ENCODE measurements around the gene COL17A1.

COL17A1 gene

DNA sequence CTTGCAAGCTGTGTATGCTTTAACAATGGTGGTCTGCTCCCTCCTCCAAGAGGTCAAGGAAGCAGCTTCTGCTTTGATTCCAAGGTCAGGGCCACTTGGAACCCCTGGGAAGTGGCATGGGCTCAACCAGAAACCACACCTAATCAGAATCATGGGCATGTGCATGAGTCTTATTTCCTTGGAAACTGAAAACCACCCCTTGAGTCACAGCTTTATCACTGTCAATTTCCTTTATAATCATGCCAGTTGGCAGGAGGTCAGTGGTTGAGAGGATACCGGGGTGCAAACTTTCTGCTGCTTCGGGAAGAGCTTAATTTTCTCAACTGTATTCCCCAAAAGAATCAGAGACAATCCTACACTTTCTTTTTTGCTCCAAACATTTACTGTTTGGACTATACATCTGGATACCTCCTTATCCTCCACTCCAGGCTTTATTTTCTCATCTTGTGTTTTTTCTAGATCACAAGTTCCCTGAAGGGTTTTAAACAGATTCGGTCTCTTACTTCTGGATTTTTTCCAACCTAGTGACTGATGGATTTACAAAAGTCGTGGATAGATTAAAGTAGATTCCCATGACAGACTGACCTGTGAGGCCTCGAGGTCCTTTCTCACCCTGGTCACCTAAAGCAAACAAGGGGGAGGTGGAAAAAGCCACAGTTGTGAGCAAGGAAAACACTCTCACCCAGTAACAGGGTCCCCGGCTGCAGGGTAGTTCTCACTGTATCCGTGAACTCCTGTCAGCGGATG, 36.0 kb downstream of the COL17A1 start:
- peak; percentile 35 for DNase-seq

- no peak for DNase-seq
Measured at GRCh38 chr10:104046651-104047050, 39.0 kb downstream of the COL17A1 start.

DNA sequence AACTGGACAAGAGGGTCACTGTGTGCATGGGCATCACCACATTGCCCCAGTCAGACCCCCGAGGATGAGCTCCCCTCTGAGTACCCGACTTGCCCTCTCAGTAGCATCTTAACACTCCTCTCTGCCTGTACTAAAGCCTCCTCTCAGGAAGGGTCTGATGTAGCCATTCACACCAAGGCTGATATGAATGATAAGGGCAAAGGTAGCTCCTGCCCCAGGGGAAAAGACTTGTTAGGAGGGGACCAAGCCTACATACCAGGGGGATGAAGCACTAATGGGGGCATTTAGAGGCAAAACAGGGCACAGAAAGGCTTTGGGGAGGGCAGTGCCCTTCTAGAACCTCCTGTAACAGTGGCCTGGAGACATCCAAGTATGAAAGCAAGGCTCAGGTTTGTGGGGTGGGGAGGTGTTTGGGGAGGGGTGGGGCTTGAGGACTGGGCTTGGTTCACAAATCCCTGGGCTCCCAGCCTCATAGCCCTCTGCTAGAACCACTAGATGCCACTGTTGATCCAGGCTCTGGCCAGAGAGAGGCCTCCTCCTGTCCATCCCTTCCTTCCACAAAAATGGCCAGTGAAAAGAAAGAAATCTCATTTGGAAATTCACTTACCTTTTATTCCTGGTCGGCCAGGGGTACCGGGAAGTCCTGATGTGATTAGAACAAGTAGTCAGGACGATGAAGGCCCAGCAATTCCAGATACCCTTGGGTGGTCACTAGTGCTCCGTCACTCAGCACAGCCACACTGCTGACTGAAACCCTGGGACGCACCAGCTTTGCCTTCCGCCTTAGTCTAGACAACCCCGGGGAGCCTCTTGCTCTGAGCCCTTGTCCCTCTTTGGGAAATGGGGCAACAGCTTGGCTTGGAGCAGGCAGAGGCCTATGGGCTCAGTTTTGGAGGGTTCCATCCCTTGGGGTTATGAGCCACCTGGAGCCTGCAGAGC, 40.3 kb downstream of the COL17A1 start:
- DNase-seq = peak; percentile 63

- DNase-seq = no peak
Measured at GRCh38 chr10:104043854-104044253, 41.8 kb downstream of the COL17A1 start.

- DNase-seq = no peak
Measured at GRCh38 chr10:104043185-104043830, 42.4 kb downstream of the COL17A1 start.

DNA sequence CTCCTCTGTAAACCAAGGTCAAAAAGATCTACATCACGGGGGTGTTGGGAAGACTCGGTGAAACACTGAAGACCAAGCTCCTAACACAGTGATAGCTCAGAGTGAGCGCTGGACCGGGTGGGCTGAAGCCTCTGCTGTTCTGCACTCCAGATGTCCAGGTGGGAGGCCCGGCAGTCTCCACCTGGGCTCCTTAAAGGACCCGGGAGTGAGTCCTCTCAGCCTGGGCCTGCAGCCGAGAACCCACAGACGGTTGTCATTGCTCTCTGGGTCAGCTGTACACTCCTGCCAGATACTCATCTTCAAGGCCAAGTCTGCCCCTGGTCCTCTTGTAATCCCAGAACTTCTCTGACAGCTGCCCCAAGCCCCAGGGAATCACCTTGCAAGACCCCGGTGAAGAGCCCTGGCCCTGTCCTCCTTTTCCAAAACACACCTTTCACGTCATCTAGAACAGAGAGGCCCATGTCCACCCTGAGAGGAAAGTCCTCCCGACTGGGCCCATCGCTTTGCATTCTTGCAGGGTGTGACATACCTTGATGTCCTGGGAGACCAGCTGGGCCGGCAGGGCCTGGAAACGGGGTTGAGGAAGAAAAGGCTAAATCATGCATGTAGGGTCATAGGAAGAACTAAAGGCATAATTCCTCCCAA, 43.7 kb downstream of the COL17A1 start:
- DNase-seq = no peak

DNA sequence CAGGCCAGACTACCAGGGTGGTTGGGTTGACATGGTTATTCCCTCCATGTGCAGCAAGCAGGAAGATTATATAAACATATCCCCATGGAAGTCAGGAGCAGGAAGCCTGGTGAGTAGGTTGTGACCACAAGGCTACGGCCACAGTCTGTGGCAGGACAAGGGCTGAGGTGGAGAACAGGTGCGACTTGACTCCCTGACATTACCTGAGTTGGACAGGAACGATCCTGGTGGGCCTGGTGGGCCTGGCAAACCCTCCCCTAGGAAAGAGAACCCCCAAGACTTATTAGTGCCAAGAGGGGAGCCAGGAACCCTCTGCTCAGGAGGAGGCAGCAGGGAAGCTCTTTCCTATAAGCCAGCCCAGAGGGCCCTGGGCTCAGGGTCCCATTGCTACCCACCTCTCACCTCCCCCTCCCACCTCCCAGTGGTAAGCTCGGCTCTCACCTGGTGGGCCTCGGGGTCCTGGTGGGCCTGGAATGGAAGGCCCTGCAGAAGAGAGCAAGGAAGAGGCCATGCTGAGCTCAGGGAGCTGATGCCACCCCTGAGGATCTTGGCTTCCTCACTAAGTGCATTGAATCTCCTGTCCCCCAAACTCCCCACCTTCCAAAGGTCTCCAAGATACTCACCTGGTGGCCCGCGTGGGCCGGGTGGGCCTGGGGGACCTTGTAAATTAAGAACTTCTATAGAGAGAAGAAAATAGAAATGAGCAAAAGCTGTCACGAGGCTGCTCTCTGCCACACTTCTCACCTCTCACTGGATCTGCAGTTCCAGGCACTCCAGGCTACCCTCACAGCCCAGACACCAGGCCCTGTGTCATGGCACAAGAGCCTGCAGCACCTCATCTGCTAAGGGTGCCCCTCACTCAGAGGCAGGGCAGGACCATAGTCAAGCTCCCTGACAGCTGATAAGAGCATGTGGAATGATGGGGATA, 44.6 kb downstream of the COL17A1 start:
- DNase-seq = no peak

DNA sequence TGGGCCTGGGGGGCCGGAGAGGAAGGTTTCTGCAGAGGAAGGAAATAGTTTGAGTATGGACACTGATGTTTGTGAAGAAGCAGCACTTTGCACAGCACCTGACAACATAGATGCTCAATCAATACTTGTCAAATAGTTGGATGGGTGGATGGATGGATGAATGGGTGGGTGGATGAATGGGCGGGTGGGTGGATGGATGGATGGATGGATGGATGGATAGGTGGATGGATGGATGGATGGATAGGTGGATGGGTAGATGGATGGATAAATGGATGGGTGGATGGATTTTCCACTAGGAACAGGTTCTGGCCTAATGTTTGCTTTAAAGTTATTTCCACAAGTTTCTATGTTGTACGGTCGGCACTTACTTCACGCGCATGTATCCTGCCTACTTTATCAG, 45.3 kb downstream of the COL17A1 start:
- DNase-seq = no peak

DNA sequence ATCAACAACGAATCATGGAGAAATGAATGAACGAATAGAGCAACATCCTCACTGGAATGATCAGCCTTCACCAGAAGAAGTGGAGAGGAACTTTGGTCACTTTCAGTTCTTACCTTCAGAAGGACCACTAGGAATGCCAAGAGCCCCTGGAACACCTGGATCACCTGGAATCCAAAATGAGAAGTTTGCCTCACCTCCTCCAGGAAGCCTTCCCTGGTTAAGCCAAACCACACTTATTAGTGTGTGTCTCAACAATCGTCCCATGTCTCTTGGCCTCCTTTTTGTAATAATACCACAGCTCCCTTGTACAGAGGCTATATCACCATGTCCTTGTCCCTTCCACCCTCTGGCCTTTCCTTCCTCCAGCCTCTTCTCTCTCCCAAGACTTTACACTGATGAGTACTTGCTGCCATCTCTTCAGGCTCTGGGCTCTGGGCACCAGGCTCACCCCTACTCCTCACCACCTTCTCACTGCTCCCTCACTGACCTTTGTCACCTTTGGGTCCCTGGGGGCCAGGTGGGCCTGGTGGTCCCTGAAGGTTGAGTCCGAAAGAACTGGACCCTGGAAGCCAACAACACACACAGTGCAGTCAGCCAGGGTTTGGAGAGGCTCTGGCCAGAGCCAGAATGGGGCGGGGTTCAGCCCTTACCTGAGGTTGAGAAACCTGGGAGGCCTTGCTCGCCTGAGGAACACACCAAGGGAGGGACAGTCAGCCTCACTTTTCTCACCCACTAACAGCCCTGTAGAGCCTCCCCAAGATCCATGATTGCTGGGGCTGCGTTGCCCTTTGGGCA, 46.5 kb downstream of the COL17A1 start:
- DNase-seq = no peak

DNA sequence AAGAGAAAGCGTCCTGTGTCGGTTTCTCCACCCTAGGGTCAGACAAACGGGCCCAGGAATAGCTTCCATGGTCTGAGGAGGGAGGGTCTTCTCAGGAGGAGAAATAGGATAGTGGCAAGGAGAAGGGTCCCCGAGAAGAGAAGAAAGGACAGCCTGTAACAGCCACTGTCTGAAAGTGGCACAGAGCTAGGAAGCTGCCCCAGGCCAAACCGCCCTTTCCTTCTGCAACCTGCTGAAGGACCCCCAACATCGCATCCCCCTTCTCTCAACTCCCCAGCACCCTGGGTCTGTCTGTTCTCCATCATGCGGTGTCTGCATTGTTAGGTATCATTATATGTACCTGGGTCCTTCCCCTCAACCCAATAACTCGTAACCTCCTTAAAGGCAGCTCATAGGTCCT, 47.1 kb downstream of the COL17A1 start:
- DNase-seq = no peak

DNA sequence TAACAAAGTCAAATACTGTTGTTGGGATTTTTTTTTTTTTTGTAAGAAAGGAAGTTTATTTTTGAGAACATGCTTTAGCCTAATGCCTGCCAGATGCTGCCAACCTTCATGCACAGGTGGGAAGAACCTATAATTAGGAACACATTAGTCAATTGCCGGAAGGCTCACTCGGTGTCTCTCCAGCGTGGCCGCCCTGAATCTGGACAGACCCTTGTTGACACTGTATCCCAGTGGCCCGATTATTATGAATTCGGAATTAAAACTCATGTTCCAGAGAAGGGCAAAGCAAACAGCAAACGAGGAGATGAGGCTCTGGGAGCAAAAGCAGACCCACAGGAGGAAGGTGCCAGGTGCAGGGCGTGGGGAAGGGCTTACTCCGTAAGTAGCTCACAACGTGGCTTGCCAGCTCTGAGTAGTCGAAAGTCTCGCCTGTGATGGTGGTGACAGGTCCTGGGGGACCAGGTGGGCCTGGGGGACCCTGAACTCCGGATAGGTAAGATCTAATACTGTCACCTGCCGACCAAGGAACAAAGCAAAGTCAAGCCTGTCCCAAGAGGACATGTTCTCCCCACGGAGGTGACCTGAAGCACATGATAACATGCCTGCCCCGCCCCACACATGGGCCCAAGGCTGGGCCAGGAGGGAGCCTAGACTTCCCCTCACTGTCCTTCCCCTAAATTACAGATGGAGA, 48.3 kb downstream of the COL17A1 start:
- DNase-seq = no peak

DNA sequence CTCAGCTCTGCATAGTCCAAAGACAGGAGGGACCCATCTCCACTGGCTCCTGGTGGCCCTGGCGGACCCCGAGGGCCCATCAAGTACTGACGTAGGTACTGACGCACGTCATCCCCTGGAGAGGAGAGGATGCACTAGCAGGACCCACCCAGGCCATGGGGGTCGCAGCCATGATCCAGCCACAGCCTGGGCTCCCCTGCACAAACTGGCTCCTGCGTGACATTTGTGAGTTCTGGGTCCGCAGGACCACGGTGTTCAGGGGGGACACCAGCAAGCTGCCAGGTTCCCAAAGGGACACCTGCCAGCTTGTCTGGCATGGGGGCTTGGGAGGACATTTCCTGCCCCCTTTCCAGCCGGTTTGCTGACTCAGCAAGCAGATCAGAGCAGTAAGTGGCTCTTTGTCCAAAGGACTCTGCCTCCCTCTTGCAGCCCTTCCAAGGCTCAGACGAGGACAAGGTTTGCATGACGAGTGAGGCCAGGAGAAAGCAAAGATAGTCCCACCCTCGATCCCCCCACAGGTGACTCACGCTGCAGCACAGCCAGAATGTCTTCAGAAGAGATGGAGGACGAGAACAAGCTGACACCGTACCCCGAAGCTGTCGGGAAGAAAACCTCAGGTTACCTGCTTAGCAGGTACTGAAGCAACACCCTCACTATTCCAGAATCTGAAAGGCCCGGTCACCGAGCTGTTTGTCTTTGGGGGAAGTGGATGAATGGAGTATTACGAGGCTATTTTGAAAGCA, 49.0 kb downstream of the COL17A1 start:
- DNase-seq = no peak

DNA sequence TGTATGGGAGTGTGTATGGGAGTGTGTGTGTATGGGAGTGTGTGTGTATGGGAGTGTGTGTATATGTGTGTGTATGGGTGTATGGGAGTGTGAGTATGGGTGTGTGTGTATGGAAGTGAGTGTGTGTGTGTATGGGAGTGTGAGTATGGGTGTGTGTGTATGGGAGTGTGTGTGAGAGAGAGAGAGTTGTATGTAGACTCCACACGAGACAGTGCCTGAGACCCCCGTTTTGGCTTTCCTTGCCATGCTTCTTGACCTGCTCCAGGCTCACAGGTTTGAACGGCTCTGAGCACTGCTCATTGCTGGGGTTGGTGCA, 49.7 kb downstream of the COL17A1 start:
- DNase-seq = no peak

DNA sequence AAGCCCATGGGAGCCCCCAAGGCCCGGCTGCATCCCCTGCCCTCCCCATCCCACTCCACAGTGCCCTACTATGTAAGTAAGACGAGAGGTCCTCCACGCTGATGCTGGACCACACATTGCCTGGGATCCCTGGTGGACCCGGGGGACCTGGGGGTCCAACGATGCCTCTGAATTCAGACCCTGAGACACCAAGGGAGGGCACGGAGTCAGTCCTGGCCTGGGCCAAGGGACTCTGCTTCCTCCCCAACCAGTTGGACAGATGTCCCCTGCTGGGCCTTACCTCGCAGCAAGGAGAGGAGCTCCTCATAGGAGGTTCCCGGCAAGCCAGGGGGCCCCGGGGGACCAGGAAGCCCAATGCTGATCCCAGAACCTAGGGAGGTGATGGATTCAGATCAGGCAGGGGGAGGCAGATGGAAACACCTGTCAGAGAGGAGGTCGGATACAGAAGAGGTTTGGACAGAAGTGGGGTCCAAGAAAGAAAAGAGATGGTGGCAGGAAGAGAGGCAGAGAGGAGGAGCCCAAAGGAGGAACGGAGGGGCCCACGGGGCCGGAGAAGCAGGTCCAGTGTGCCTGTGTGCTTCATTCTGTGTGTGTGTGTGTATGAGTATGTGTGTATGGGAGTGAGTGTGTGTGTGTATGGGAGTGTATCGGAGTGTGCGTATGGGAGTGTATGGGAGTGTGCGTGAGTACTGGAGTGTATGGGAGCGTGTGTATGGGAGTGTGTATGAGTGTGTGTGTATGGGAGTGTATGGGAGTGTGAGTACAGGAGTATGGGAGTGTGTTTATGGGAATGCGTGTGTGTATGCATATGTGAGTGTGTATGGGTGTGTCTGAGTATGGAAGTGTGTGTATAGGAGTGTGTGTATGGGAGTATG, 50.2 kb downstream of the COL17A1 start:
- DNase-seq = no peak

DNA sequence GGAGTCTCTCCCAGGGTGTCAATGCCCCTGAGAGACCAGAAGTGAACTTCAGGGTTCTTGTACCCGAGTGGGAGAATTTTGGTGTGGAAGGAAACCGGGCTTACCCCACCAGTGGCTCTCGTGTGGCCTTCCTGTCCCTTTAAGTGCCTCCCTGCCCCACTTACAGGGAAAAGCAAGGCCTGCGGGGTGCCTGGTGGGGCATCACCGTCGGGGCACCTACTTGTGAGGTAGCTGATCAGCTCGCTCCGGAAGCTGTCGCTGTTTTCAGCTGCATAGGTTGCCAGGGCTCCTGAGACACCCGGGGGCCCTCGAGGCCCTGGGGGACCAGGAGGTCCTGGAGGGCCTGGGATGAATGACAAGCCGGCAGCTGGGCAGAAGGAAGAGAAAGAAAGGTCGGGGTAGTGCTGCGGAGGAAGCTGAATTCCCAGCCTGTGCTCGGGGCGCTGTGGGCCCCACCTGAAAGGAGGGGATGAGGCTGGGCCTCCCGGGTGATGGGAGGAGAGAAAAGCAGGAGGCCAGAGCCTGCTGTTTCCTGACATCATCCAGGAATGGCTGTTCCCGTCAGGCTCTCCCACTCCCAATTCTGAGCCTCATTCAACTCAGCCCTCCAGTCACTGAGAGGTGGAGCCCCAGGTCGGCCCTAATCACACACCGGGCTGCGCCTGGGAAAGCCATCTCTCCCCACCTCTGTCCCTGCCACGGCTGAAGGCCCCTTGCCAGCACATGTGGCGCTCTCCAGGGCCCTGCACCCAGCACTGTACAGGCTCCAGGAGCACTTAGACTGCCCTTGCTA, 51.1 kb downstream of the COL17A1 start:
- no peak for DNase-seq

GRCh38 chr10:104033966-104034365, 51.7 kb downstream of the COL17A1 start:
- DNase-seq = no peak

DNA sequence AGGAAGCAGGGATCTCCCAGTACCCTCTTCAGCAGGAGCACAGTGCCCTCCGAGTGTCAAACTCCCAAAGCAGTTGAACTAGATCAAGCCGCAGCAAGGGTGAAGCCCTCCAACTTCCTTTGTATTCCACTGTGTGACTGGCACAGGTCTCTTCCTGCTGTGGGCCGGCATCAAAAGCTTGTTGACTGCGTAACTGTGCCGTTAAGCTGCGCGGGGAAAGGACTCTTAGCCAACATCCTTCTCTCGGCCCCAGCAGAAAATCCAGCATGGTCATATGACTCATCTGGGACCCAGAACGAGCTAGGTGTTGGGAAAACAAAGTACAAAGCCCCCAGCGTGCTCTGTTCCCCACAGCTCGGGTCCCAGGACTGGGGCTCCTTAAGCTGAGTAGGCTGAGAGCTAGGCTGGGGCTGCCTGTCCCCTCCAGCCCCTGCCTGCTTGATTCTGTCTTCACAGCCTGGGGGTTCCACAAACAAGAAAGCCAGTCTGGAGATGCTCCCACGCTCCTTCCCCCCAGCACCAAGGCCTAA, 52.2 kb downstream of the COL17A1 start:
- no peak for DNase-seq

All from fibroblast of skin of abdomen (primary cell).